ENCODE results near the gene DOCK11. TPM values are rescaled to one million over a fixed set of nuclear protein-coding genes. Genes with fewer than 3 reads are reported as not detected.

Gene DOCK11
- total and polyA plus RNA-seq, 2 of the 4 experiments (the other 2 are of a cell fraction): 3.9 to 13.1 TPM

GRCh38 chrX:118723376-118723775, 227.8 kb downstream of the DOCK11 start:
- ChIA-PET POLR2A (ENCODE audit: unreplicated experiment) (no interaction called here), CTCF (interaction anchor here (0.6 kb wide), 1 partner anchor 41 kb away, joined by 5 read pairs; no protein-coding TSS in a partner anchor)
- H3K27ac ChIP-seq (ENCODE audit: insufficient read depth, low read length): no peak overlapping the region
- no peak overlapping the region for H3K14ac ChIP-seq (replicated peaks; ENCODE audit: low read depth, low read length)
- no peak overlapping the region for H2AK5ac ChIP-seq (ENCODE audit: low read depth, low read length)
- H2AK9ac ChIP-seq (replicated peaks; ENCODE audit: low read depth, low read length, poor library complexity): no peak overlapping the region
- H4K8ac ChIP-seq (ENCODE audit: low read depth in 2 of 2, low read length in 2 of 2): no peak overlapping the region
- H3K9ac ChIP-seq (ENCODE audit: low read depth, low read length): no peak overlapping the region
- H3K27me3 ChIP-seq (ENCODE audit: control insufficient read depth, insufficient read depth, low read length): no peaks in the 10 kb centered on the region; the same call in 1 of the 2 replicates
- H3K4me2 ChIP-seq (ENCODE audit: low read depth, low read length): no peak overlapping the region
- H3K9me1 ChIP-seq (ENCODE audit: insufficient read depth, low read length): no peaks in the 10 kb centered on the region; the same call in 1 of the 2 replicates
- H3K79me1 ChIP-seq (ENCODE audit: low read depth in 1 of 2, low read length in 2 of 2): no peaks in the 10 kb centered on the region
- H2AFZ ChIP-seq (replicated peaks; ENCODE audit: low read length, poor library complexity): no peak overlapping the region
- H3K36me3 ChIP-seq (ENCODE audit: control insufficient read depth, insufficient read depth, low read length): no peaks in the 10 kb centered on the region
- DNase-seq (no peak), ATAC-seq (ENCODE audit: low read depth) (no peak)
- TF ChIP-seq MAZ (IDR thresholded peaks at IDR 0.05; ENCODE audit: borderline replicate concordance, low read depth, low read length): no peak
- H2BK20ac ChIP-seq (ENCODE audit: low read depth, low read length): no peak overlapping the region
- no peak overlapping the region for H3K4me3 ChIP-seq (ENCODE audit: insufficient read depth, low read depth, low read length)
- no TSS peak for BruUV-seq (replicated peaks)
- H3K4ac ChIP-seq (ENCODE audit: low read depth, low read length): no peak overlapping the region
- H3K4me1 ChIP-seq (ENCODE audit: control insufficient read depth, insufficient read depth, low read length): peaks cover 4% of the 10 kb centered on the region
- no peak overlapping the region for H3K23ac ChIP-seq (ENCODE audit: low read depth, low read length)
- H4K20me1 ChIP-seq (ENCODE audit: insufficient read depth, low read length): no peaks in the 10 kb centered on the region
- no peak overlapping the region for H4K5ac ChIP-seq (ENCODE audit: low read depth, low read length)
- 53% methylated on average over 2 of the region's 3 CpGs; no CpG with 5 or more reads in 1 of the 2 experiments for WGBS, 2 experiments (ENCODE audit: extremely low coverage in 2 of 2, insufficient read length in 1 of 2)
- no peak overlapping the region for H3K18ac ChIP-seq (ENCODE audit: low read depth, low read length)
- no peak overlapping the region for H2BK120ac ChIP-seq (ENCODE audit: low read depth, low read length)
- in situ Hi-C loops (cut with MboI; ENCODE audit: low sequenced_read_pairs) (no loop called here), intact Hi-C loops (cut with micrococcal nuclease) (no loop called here), dilution Hi-C loops (cut with HindIII; ENCODE audit: low sequenced_read_pairs, unreplicated experiment) (no loop called here)
- H3K9me3 ChIP-seq (ENCODE audit: control insufficient read depth, insufficient read depth, low read length): no peaks in the 10 kb centered on the region
- no peak overlapping the region for H2BK5ac ChIP-seq (ENCODE audit: low read depth, low read length, poor library complexity, severe bottlenecking)
- no peak overlapping the region for H3K56ac ChIP-seq (ENCODE audit: extremely low read depth, insufficient read depth, low read length)
- H2BK15ac ChIP-seq (ENCODE audit: low read depth, low read length): no peak overlapping the region
- H4K91ac ChIP-seq (ENCODE audit: insufficient read depth, low read depth, low read length): no peak overlapping the region
